ENCODE results near the gene SLC25A26.

The SLC25A26 gene

GRCh38 chr3:66366747-66367146 is 145.9 kb downstream of the SLC25A26 start:
- no peak for TF ChIP-seq CTCF (IDR thresholded peaks at IDR 0.05; ENCODE audit: low read depth, low read length)
- no peak overlapping the region for H3K4me3 ChIP-seq (ENCODE audit: low read depth, low read length)

DNA sequence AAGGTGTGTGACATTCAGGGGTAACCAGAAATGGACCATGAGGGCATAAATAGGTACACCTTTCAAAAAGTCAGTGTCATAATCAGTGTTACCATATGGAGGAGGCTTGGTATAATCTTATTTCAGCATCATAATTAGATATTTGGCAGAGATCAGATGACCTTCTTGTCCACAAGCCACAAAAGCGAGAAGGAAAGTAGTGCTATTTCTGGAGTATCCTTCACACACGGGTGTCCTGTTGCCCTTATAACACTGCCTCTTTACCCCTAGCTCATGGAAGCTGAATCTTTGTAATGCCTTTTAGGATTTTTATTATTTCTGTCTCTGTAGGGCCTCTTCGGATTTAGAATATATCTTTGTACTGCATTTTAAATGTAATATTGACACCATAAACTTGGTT is 147.2 kb downstream of the SLC25A26 start:
- TF ChIP-seq CTCF (IDR thresholded peaks at IDR 0.05; ENCODE audit: low read depth, low read length): no peak
- H3K4me3 ChIP-seq (ENCODE audit: low read depth, low read length): no peak overlapping the region

- H3K4me3 ChIP-seq (ENCODE audit: low read depth, low read length): no peak overlapping the region
- no peak for TF ChIP-seq CTCF (IDR thresholded peaks at IDR 0.05; ENCODE audit: low read depth, low read length)
Measured at GRCh38 chr3:66370179-66370578, 149.4 kb downstream of the SLC25A26 start.

DNA sequence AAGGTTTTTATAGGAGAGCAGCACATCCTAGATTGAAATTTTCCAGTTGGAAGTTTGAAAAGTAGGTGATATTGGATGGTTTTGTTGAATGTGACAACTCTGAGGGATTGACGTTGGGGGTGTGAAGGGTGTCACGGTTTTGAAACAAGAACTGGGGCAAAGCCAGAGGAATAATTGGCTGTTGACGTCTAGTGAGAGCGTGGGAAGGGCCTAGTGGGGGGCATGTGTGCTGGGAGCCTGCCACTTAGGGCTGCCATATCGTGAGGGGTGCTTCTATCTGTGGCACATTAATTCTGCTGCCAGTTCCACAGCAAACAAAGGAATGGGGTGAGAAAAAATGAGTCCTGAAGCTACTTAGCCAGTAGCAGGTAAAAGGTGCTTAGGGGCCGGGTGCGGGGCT is 150.6 kb downstream of the SLC25A26 start:
- TF ChIP-seq CTCF (IDR thresholded peaks at IDR 0.05; ENCODE audit: low read depth, low read length): no peak
- no peak overlapping the region for H3K4me3 ChIP-seq (ENCODE audit: low read depth, low read length)

DNA sequence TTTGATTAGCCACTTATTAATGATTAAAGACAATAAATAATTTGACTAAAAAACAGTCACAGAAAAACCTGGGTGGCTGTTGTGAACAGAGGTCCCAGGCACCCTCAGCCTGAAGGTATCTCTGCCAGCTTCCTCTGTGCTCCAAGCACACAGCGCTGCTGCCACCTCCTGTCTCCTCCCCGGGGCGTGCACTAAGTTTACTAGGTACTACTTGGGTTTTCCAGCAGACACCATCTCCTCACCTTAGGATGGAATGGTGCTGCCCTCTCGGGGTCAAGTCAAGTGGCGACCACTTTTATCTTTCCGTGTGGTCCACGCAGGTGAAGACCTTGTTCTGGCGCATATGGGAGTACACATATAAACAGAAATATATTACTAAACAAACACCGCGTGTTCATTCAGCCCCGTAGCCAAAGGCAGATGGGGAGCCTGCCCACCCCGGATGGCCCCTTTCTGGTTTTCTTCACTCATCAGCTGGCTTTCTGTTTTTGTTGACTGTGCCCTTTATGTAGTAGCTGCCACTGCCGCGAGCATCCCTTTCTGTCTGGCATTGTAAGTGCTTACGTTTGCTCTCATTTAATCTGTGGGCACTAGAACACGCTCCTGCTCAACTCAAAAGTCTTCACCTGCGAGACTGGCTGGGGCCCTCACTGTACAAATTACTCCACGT is 152.0 kb downstream of the SLC25A26 start:
- H3K4me3 ChIP-seq (ENCODE audit: low read depth, low read length): no peak overlapping the region
- no peak for TF ChIP-seq CTCF (IDR thresholded peaks at IDR 0.05; ENCODE audit: low read depth, low read length)

DNA sequence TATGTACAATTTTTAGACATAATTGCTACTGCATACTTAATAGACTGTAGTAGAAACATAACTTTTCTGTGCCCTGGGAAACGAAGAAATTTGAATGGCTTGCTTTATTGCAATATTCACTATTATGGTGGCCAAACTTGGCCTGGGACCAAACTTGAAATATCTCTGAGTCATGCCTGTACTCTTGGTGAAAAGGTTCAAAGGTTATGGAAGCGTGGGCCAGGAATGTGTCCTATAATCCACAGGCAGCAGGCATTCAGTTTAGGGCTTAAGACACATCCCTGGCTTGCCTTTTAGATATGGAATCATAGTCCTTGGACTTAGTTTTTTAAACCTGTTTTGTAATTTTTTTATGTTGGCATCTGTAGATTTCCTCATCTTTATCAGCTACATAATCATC is 155.8 kb downstream of the SLC25A26 start:
- H3K4me3 ChIP-seq (ENCODE audit: low read depth, low read length): no peak overlapping the region

GRCh38 chr3:66377800-66378199 is 157.0 kb downstream of the SLC25A26 start:
- no peak for TF ChIP-seq CTCF (IDR thresholded peaks at IDR 0.05; ENCODE audit: low read depth, low read length)
- H3K4me3 ChIP-seq (ENCODE audit: low read depth, low read length): no peak overlapping the region

More for the DNA sequence above, 155.8 kb downstream of the SLC25A26 start:
- no peak for TF ChIP-seq CTCF (IDR thresholded peaks at IDR 0.05; ENCODE audit: low read depth, low read length)

All from WI38 (cell line).